HUES48 (cell line): ENCODE results near the gene HSD11B2.

Experiments used
- H3K27ac ChIP-seq: one replicate; pipeline ENCODE4 v1.7.0; 2013; ENCODE audit warnings: low read depth, low read length, inconsistent platforms
- H3K27me3 ChIP-seq: 2 replicates; pipeline ENCODE4 v1.6.1; 2013; ENCODE audit warnings: mild to moderate bottlenecking, low read length; ENCODE audit not compliant: control insufficient read depth, insufficient read depth
- H3K36me3 ChIP-seq: 2 replicates; pipeline ENCODE4 v1.6.1; 2013; ENCODE audit warnings: low read length; ENCODE audit not compliant: control insufficient read depth, insufficient read depth
- H3K4me1 ChIP-seq: 2 replicates; pipeline ENCODE4 v1.6.1; 2013; ENCODE audit warnings: mild to moderate bottlenecking, low read length; ENCODE audit not compliant: control insufficient read depth, insufficient read depth
- H3K4me3 ChIP-seq: 2 replicates; pipeline ENCODE4 v1.5.1; 2013; ENCODE audit warnings: mild to moderate bottlenecking, low read depth, low read length
- H3K9ac ChIP-seq: 2 replicates; pipeline ENCODE4 v1.6.1; 2013; ENCODE audit warnings: mild to moderate bottlenecking, low read depth, low read length, moderate library complexity
- H3K9me3 ChIP-seq: 2 replicates; pipeline ENCODE4 v1.6.1; 2013; ENCODE audit warnings: low read length; ENCODE audit not compliant: control insufficient read depth, insufficient read depth

Gene HSD11B2

DNA sequence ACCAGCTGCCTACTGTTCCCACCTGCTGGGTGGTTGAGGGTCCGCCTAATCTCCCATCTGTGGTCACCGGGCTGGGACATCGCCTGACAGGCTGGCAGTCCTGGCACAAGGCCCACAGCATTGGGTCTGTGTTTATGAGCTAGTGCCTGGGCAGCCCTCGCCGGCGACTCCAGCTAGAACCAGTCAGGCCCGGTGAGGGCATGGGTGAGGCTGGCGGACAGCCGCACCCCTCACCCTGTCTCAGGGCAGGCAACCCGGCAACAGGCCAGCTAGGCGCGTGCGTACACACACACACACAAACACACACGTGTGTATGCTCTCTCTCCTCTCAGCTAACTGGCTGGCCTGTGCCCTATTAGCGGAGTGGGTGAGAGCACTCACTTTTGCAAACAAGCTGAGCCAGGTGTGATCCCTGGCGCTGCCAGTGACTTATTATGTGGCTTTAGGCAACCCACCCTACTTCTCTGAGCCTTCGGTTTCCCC, 10.4 kb downstream of the HSD11B2 start:
- Histone ChIP-seq H3K4me1 (no peaks in the 10 kb centered on the region; the same call in 1 of the 2 replicates), H3K27me3 (no peaks in the 10 kb centered on the region), H3K9me3 (no peaks in the 10 kb centered on the region), H3K4me3 (no peak overlapping the region), H3K27ac (no peak overlapping the region), H3K9ac (no peak overlapping the region), H3K36me3 (peaks cover 26% of the 10 kb centered on the region)

DNA sequence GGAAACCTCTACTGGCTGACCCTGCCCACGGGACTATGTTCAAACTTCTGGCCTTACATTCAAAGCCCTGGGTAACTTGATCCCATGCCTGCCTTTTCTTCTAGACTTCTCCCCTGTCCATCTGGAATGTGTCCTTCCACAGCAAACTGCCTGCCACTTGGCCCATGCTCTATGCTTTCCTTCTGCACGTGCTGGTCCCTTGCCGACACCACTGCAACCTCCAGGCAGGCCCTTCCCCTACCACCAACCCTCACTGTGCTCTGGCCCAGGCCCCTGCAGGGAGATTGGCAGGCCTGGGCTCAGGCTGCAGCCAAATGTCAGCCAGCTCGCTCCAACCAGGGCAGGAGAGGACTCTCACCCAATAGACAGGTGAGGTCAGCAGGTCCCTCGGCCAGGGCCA, 11.0 kb downstream of the HSD11B2 start:
- Histone ChIP-seq H3K27ac (no peak overlapping the region), H3K9me3 (no peaks in the 10 kb centered on the region), H3K4me3 (no peak overlapping the region), H3K9ac (no peak overlapping the region), H3K4me1 (no peaks in the 10 kb centered on the region; the same call in 1 of the 2 replicates), H3K36me3 (peaks cover 20% of the 10 kb centered on the region), H3K27me3 (no peaks in the 10 kb centered on the region)

GRCh38 chr16:67442581-67443255, 11.8 kb downstream of the HSD11B2 start:
- H3K27me3 ChIP-seq = no peaks in the 10 kb centered on the region
- H3K36me3 ChIP-seq = peaks cover 12% of the 10 kb centered on the region
- no peak overlapping the region for H3K27ac ChIP-seq
- H3K4me1 ChIP-seq = no peaks in the 10 kb centered on the region; the same call in 1 of the 2 replicates
- H3K9ac ChIP-seq = no peak overlapping the region
- H3K9me3 ChIP-seq = no peaks in the 10 kb centered on the region
- H3K4me3 ChIP-seq = no peak overlapping the region

GRCh38 chr16:67443265-67443664, 12.3 kb downstream of the HSD11B2 start:
- no peak overlapping the region for H3K4me3 ChIP-seq
- peaks cover 7% of the 10 kb centered on the region for H3K36me3 ChIP-seq
- H3K9me3 ChIP-seq = no peaks in the 10 kb centered on the region
- no peaks in the 10 kb centered on the region; the same call in 1 of the 2 replicates for H3K4me1 ChIP-seq
- no peaks in the 10 kb centered on the region for H3K27me3 ChIP-seq
- no peak overlapping the region for H3K9ac ChIP-seq
- no peak overlapping the region for H3K27ac ChIP-seq

DNA sequence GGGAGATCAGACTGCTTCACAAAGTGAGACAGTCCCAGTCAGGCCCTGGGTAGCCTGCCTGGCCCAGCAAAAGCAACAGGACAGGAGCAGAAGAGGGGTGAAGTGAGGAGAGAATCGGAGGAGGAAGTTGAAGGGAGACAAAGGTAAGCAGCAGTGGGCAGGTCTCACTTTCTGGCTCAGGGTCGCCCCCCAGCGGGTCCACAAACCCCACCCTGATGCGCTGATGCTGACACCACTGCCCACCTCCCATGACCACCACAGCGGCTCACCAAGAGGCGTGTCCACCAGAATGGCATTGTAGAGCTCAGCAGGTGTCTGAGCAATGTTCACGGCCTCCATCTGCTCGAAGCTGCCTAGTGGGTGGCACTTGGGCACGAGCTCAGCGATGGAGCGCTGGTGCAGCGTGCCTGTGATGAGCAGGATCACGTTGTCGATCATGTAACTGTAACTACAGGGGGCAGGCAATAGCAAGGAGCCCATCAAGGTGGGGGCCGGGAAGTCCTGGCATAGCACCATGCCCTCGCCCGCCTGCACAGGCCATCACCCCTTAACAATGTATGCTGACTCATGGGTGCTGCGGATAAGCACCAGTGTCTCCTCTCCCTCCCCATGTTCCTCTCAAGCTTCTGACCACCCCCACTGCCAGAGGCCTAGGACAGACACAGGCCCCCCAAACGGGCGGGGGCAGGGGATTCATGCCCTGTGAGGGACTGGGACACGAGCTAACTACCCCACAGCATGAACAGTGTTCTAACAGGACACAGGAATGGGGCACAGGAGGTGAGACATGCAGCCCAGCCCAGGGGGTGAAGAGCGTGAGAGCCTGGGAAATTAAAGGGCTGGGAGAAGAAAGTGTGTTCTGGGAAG, 13.6 kb downstream of the HSD11B2 start:
- Histone ChIP-seq H3K9me3 (no peaks in the 10 kb centered on the region), H3K4me1 (no peaks in the 10 kb centered on the region; the same call in 1 of the 2 replicates), H3K9ac (no peak overlapping the region), H3K27ac (no peak overlapping the region), H3K27me3 (no peaks in the 10 kb centered on the region), H3K4me3 (no peak overlapping the region), H3K36me3 (no peaks in the 10 kb centered on the region; the same call in 1 of the 2 replicates)

DNA sequence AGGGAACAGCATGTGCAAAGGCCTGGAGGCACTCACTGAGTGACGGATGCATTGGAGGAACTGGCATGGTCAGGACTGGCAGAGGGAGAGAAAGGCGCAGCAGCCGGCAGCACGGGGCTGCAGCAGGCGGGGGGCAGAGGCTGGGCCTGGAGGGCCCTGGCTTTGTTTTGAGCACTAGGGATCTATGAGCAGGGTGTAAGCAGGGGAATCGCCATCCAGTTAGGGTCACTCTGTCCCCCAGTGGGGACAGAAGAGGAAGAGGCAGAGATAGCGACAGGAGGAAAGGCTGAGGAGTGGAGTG, 14.2 kb downstream of the HSD11B2 start:
- no peaks in the 10 kb centered on the region for H3K27me3 ChIP-seq
- H3K9me3 ChIP-seq = no peaks in the 10 kb centered on the region
- no peaks in the 10 kb centered on the region; the same call in 1 of the 2 replicates for H3K4me1 ChIP-seq
- no peak overlapping the region for H3K4me3 ChIP-seq
- H3K27ac ChIP-seq = no peak overlapping the region
- no peaks in the 10 kb centered on the region; the same call in 1 of the 2 replicates for H3K36me3 ChIP-seq
- no peak overlapping the region for H3K9ac ChIP-seq

DNA sequence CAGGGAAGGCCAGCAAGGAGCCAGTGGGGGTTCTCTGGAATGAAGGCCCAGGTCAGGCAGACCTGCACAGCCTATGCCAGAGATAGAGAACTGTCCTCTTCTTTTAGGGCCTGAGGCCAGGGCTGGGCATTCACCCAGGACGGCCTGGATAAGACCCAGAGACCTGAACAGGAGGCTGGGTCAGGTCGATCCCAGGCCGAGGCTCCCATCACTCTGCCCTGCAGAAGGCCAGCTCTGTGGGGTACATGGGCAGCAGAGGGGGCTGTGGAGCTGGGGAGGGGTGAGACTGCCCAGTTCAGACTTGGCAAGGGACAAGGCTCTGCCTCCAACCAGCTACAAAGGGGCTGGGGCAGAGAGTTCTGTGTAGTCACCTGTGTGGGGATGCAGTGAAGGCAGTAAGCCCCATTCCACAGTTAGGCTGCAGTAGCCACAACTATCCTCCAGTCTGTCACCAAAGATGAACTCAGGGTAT, 14.6 kb downstream of the HSD11B2 start:
- H3K4me1 ChIP-seq = no peaks in the 10 kb centered on the region; the same call in 1 of the 2 replicates
- no peak overlapping the region for H3K27ac ChIP-seq
- no peak overlapping the region for H3K9ac ChIP-seq
- no peaks in the 10 kb centered on the region for H3K9me3 ChIP-seq
- no peaks in the 10 kb centered on the region for H3K27me3 ChIP-seq
- no peaks in the 10 kb centered on the region; the same call in 1 of the 2 replicates for H3K36me3 ChIP-seq
- H3K4me3 ChIP-seq = no peak overlapping the region

DNA sequence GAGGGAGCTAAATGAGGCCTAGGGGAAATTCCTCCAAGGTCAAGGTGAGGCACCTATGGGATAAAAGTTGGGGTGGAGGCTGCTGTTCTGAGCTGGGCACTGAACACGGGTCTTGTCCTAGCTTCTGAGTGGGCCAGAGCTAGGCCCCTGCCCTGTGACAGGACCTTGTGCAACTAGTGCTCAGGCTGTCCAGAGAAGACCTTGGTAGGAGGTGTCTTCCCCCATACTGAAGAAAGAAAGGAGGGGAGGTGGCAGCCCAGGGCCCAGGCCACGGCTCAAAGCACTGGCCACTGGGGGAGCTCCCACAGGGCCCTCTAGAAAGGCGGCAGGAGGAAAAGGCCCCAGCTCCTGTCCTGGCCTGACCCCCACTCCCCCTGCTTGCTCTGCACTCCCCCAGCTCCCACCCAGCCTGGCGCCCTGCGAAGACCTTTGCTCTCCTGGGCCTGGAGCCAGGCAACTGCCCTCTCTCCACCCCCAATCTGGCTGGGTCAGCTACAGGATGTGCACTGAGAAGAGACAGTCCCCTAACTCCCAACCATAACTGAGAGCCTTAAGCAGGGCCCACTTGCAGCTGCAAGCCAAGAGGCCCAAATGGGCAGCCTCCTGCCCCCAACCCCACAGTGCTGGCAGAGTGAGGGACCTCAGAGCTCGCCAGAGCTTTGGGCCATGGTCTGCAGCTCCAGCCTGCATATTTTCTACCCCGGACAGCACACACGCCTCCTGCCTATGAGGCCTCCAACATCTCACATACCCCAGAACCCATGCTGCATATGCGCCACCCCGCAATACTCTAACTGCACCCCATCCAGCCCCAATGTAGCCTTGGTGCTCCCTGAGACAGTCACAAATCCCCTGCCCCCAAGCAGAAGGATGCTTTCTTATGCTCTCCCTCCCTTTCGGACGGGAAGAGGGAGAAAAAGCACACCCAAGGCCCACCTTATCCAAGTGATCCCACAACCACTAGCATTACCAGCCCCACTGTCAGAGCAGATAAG, 15.3 kb downstream of the HSD11B2 start:
- H3K4me3 ChIP-seq = no peak overlapping the region
- no peaks in the 10 kb centered on the region; the same call in 1 of the 2 replicates for H3K4me1 ChIP-seq
- H3K9ac ChIP-seq = no peak overlapping the region
- no peaks in the 10 kb centered on the region; the same call in 1 of the 2 replicates for H3K36me3 ChIP-seq
- H3K27ac ChIP-seq = no peak overlapping the region
- H3K9me3 ChIP-seq = no peaks in the 10 kb centered on the region
- no peaks in the 10 kb centered on the region for H3K27me3 ChIP-seq

DNA sequence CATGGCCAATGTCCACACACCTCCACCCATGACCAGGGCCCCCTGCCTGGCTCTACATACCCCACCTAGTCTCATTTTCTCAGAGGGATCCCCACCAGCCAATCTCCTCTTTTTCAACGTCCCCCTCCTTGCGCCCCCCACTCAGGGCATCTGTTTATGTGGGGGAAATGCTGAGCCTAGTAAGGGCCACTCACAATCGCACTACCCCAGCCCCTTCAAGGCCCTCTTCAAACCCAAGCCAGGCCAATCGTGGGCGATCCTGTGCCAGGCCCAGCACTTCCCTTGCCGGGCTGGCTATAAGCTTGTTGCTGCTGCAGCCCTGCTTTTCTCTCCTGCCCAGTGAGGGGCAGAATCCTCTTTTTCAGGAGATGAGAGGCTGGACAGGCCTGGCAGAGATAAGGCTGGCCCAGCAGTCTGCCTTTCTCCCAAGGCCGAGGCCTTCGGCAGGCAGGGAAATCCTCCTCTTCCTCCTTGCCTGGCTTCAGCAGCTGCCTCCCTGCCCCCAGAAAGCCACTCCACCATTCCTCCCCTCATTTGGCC, 16.1 kb downstream of the HSD11B2 start:
- Histone ChIP-seq H3K36me3 (peaks cover 5% of the 10 kb centered on the region; the same call in 1 of the 2 replicates), H3K9me3 (no peaks in the 10 kb centered on the region), H3K4me3 (no peak overlapping the region), H3K4me1 (no peaks in the 10 kb centered on the region; the same call in 1 of the 2 replicates), H3K27ac (no peak overlapping the region), H3K9ac (no peak overlapping the region), H3K27me3 (no peaks in the 10 kb centered on the region)

DNA sequence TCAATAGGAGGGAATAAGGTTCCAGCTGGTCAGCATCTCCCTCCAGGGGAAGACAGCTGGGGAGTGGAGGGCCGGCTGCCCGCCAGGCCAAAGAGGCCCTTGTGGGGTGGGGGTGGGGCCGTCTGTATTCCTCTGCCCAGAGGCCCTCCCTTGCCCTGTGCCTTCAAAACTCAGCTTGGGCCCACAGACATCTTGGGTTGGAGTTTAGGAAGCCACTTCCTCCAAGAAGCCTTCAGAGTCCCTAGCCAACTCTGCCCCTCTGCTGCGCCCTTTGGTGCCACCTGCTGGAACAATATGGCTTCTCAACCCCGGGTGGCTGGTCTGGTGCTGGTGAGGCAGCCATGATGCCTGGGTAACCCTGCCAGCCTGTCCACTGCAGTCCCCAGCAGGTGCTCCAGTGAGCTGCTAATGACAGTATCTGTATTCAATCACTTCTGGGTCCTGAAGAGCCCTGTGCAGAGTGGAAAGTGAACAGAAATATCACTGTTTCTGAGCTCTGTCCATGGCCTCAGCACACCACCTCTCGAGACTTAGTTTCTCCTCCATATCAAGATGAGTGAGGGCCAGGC, 16.7 kb downstream of the HSD11B2 start:
- Histone ChIP-seq H3K36me3 (peaks cover 6% of the 10 kb centered on the region; the same call in 1 of the 2 replicates), H3K9ac (no peak overlapping the region), H3K27me3 (no peaks in the 10 kb centered on the region), H3K4me3 (no peak overlapping the region), H3K27ac (no peak overlapping the region), H3K9me3 (no peaks in the 10 kb centered on the region), H3K4me1 (no peaks in the 10 kb centered on the region; the same call in 1 of the 2 replicates)
